Measurements from ENCODE around the gene CMIP. TPM values are rescaled to one million over a fixed set of nuclear protein-coding genes. Genes with fewer than 3 reads are reported as not detected.

CMIP gene
- total RNA-seq, 4 donors from 2014 or later: 16.7 to 104 (median 43.6) TPM

DNA sequence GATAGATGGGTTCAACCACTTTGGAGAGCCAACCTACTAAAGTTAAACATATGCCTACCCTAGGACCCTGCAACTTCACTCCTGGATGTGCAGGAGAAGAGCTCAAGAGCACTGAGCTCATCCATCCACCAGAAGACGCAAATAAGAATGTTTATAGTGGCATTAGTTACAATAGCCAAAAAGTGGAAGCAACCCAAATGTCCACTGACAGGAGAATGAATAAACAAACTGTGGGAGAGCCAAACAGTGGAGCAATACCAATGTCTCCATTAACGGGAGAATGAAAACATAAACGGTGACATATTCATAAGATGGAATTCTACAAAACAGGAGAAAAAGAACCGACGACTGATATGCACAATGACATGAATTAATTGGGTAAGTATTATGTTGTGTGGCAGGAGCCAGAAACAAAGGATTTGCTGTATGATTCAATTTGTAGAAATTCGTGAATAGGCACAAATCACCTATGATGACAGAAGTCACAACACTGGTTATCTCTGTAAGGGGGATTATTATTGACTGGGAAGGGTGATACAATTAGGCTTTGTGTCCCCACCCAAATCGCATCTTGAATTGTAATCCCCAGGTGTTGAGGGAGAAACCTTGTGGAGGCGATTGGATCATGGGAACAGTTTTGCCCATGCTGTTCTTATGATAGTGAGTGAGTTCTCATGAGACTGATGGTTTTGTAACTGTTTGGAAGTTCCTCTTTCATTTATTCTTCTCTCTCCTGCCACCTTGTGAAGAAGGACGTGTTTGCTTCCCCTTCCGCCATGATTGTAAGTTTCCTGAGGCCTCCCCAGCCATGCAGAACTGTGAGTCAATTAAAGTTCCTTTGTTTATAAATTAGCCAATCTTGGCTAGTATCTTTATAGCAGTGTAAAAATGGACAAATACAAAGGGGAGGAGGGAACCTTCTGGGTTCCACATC lies 276.6 kb downstream of the CMIP start:
- DNase-seq: no peak
- intact Hi-C loops (cut with DNase I; ENCODE audit: low total_unique reads): loop anchor here (5.0 kb wide), 1 partner anchor 319 kb away; no protein-coding TSS in a partner anchor
- H3K27ac ChIP-seq: no peak overlapping the region
- no peaks in the 10 kb centered on the region for H3K4me1 ChIP-seq
- no peaks in the 10 kb centered on the region for H3K27me3 ChIP-seq
- H3K4me3 ChIP-seq: no peak overlapping the region
- TF ChIP-seq, protein P1, sequence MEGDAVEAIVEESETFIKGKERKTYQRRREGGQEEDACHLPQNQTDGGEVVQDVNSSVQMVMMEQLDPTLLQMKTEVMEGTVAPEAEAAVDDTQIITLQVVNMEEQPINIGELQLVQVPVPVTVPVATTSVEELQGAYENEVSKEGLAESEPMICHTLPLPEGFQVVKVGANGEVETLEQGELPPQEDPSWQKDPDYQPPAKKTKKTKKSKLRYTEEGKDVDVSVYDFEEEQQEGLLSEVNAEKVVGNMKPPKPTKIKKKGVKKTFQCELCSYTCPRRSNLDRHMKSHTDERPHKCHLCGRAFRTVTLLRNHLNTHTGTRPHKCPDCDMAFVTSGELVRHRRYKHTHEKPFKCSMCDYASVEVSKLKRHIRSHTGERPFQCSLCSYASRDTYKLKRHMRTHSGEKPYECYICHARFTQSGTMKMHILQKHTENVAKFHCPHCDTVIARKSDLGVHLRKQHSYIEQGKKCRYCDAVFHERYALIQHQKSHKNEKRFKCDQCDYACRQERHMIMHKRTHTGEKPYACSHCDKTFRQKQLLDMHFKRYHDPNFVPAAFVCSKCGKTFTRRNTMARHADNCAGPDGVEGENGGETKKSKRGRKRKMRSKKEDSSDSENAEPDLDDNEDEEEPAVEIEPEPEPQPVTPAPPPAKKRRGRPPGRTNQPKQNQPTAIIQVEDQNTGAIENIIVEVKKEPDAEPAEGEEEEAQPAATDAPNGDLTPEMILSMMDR (IDR thresholded peaks at IDR 0.05): no peak
- TF ChIP-seq POLR2A (IDR thresholded peaks at IDR 0.05): no peak
- H3K36me3 ChIP-seq: no peaks in the 10 kb centered on the region
- H3K9me3 ChIP-seq: no peaks in the 10 kb centered on the region

DNA sequence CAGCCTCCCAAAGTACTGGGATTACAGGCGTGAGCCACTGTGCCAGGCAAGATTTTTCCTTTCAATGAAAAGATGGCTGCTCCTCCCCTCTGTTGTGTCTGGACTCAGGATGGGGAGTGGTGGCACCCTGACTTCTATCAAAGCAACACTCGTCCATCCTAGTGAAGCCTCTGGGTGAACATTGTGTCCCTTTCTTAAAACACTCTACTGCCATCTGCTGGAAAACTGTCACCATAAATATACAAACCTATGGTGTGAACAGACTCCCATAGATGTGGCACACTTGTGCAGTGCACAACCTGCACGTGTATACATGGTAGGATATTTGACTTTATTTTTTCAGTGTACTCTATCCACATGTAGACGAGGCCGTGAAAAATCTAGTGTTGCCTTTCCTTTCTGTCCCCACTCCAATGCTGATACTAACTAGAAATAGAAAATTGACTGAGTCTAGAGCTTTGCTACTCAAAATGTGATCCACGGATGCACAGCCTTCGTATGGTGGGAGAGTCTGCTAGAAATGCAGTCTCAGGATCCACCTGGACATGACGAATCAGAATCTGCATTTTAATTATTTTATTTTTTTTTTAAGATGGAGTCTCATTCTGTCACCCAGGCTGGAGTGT lies 278.6 kb downstream of the CMIP start:
- Histone ChIP-seq H3K9me3 (no peaks in the 10 kb centered on the region), H3K27ac (no peak overlapping the region), H3K4me1 (no peaks in the 10 kb centered on the region), H3K36me3 (no peaks in the 10 kb centered on the region), H3K27me3 (no peaks in the 10 kb centered on the region), H3K4me3 (no peak overlapping the region)
- intact Hi-C loops (cut with DNase I; ENCODE audit: low total_unique reads): loop anchor here (5.0 kb wide), 1 partner anchor 321 kb away; no protein-coding TSS in a partner anchor
- TF ChIP-seq, protein P1 (IDR thresholded peaks at IDR 0.05): peak; percentile 67 to 92 (median 84)
- no peak for TF ChIP-seq POLR2A (IDR thresholded peaks at IDR 0.05)
- peak in 1 of 2 donors; percentile 50 for DNase-seq

DNA sequence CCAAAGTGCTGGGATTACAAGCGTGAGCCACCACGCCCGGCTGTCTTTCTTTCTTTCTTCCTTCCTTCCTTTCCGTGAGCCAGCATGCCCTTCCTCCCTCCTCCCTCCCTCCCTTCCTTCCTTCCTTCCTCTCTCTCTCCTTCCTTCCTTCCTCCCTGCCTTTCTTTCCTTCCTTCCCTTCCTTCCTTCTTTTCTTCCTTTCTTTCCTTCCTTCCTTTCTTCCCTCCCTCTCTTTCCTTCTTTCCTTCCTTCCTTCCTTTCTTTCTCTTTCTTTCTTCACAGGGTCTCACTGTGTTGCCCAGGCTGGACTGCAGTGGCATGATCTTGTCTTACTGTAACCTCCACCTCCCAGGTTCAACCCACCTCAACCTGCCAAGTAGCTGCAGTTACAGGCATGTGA lies 283.8 kb downstream of the CMIP start:
- TF ChIP-seq, protein P1 (IDR thresholded peaks at IDR 0.05): no peak
- TF ChIP-seq POLR2A (IDR thresholded peaks at IDR 0.05): no peak
- Histone ChIP-seq H3K4me1 (no peaks in the 10 kb centered on the region), H3K36me3 (no peaks in the 10 kb centered on the region), H3K27me3 (no peaks in the 10 kb centered on the region), H3K9me3 (no peaks in the 10 kb centered on the region), H3K27ac (no peak overlapping the region), H3K4me3 (no peak overlapping the region)
- intact Hi-C loops (cut with DNase I; ENCODE audit: low total_unique reads): no loop called here
- DNase-seq: no peak

DNA sequence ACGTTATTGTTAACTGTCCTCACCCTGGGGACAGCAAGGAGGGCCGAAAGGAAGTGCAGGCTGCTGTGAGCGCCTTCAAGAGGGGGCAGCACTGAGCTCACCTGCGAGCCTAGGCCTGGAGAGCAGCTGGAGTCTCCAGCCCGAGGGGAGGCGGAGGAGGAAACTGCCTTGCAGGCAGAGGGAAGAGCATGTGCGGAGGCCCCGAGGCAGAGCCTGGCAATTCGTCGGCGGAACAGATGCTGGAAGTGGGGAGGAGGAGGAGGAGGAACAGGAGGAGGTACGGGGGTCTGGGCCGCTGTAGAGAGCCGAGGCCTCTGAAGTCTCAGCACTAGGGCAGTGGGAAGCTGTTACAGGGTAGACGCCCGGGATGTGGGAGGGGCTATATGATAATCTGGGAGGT lies 284.8 kb downstream of the CMIP start:
- no peaks in the 10 kb centered on the region for H3K4me1 ChIP-seq
- H3K9me3 ChIP-seq: no peaks in the 10 kb centered on the region
- intact Hi-C loops (cut with DNase I; ENCODE audit: low total_unique reads): no loop called here
- no peak for TF ChIP-seq POLR2A (IDR thresholded peaks at IDR 0.05)
- TF ChIP-seq, protein P1 (IDR thresholded peaks at IDR 0.05): no peak
- no peaks in the 10 kb centered on the region for H3K36me3 ChIP-seq
- H3K27ac ChIP-seq: no peak overlapping the region
- DNase-seq: no peak
- no peaks in the 10 kb centered on the region for H3K27me3 ChIP-seq
- H3K4me3 ChIP-seq: no peak overlapping the region
